GM19395 (cell line): Measurements from ENCODE around the gene TLL2.

ENCODE experiments used
- ATAC-seq: cut with Tn5 transposase; IDR thresholded peaks from one replicate; pipeline ENCODE4 v1.9.1; 2021; ENCODE audit warnings: mild to moderate bottlenecking, moderate library complexity; ENCODE audit not compliant: unreplicated experiment

TLL2 gene

DNA sequence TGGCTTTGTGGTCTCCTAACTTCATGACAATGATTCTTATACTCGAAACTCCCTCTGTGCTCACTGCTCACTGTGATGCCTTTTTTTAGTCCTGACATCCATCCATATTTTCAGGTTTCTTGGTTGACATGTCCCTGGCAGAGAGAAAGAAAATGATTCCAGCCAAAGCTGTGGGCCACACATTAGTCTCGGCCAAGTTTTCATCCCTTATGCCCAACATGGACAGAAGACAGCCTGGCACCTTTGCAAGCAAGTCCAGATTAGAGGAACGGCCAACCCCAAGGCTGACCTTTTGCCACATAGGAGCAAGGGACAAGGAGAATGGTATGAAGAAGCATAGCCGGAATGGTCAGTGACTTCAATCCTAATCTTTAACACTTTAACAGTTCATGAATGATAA, 146.3 kb downstream of the TLL2 start:
- ATAC-seq: no peak

DNA sequence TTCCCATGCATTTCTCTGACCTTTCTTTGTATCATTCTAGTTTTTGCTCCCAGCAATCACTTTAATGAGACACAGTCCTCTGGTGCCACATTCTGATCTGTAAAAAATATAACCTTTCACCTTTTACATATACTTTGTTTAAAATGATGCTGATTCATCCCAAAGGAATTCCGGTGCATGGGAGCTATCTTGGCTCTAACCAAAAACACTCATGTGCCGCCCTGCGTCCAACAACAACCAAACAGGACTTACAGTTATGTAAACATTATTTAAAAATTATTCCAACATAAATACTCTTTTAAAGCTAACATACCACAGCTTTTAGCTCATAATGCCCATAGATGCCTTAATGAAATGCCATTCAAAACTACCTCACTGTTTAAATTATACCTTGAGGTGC, 147.2 kb downstream of the TLL2 start:
- no peak for ATAC-seq

DNA sequence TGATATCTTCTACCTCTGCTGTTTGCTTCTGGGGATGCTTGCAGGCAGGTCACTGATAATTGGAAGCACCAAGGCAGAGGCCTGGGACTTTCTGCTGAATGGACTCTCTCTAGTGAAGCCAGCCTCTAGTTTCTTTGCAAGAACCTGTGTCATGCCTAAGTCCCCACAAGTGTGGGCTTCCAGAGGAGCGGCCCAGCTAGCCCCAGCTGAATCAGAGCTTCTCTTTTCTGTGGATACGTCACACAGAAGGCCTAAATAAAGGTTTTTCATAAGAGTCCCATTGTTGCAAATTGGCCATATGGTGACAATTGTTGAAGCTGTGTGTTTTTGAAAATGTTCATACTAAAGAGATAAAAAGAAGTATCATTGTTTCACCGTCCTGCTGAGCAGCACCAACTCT, 148.2 kb downstream of the TLL2 start:
- ATAC-seq: no peak

DNA sequence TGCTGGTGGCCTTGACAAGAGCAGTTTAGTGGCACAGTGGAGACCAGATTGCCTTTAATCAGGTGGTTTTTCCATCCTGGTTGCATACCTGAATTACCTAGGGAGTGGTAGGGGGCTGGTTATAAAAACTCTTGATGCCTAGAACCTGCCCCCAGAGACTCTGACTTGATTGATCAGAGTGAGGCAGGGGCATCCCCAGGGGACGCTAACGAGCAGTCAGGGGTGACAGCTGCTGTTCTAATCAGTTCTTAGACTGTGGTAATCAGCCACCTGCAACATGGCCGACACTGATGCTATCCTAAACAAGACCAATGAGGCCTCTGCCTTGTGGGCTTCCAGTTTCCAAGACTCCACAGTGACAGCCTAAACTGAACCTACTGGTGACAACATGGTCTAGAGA, 153.0 kb downstream of the TLL2 start:
- ATAC-seq: no peak

DNA sequence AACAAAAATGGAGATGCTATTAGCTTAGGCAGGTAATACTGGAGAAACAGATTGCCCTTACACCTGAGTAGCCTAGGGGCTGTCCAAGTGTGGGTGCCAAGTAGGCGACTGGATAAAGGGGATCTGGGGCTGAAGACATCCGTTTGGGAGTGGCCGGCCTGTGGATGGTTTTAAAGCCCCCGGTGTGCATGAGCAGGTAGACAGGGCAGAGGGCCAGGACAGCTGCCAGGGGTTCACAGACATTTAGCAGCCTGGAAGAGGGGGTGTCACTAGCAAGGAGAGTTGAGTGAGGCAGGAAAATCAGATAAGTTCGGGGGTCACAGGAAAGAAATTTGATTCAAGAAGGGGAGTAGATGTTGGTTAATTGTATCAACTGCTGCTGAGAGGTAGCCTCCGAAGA, 153.4 kb downstream of the TLL2 start:
- ATAC-seq: no peak

DNA sequence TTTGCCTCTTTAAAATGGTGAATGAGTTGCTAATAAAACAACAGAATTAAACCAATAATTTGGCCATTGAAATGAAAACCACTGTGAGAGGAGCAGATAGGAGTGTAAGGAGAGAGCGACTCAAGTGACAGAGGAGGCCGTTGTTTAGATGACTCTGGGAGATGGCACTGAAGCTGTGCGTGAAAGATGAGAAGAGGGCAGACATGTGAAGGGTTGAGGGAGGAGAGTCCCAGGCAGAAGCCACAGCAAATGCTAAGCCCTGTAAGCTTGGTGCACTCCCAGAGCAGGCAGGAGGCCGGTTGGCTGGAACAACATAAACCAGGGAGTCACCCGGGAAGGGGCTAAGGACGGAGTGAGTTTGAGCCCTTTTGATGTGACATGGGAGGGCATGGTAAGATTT, 154.1 kb downstream of the TLL2 start:
- no peak for ATAC-seq

DNA sequence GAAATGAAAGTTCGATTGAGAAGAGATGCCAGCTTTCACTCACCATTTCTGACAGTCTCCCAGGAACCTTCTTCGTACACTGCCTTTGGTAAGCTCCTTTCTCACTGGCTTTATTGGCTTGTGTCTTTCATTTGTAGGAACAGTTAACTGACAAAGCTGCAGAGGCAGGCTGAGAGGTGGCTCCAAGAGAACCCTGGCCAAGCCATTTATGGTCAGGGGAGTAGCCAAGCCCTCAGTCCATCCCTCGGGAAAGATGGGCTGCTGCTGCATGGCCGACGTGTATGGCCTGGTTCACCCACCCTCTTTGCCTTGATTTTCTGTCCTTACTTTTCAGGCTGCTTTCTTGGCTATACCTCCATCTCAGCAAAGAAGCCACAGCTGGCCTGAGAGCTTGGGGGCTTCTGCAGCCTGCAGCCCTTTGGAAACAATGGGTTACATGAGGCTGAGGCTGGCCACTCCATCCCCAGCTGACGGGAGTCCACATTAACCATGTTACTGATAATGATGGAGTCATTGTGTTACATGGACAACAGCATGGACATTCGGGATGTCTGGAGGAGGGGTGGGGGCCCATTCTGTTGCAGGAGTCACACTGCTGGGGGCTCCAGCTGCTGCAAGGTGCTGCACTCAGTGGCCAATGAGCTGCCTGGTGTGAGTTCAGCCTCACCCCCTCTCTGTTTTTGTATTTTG, 154.7 kb downstream of the TLL2 start, which contains the start of gene OPALIN:
Gene OPALIN (minus strand): TSS at position 152 of the 690 bp plus-strand sequence. CDS start 106 bp downstream, at position 46.
- no peak for ATAC-seq

DNA sequence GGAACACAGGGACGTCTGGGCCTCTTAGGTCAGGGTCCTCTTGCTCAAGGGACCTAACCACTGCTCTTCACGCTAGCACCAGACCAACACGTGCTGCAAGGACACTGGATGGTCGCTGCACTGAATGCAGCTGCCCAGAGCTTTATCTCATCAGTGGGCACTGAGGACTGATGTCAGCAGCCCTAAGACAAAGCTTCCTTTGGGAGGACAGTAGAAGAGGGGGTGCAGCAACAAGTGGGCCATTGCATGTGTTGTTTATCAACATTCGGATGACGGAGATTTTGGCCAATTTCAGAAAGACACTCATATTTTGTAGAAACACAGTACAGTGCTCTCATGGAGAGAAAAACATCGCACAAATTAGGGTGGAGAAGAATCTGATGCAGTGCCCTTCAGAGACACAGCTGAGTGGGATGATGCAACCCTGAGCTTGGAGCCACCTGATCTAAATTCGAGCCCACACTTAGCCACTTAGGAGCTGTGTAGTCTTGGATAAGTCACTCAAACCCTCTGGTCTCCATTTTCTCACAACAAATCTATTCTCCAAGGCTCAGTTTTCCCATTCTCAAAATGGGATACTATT, 156.6 kb downstream of the TLL2 start:
- no peak for ATAC-seq

DNA sequence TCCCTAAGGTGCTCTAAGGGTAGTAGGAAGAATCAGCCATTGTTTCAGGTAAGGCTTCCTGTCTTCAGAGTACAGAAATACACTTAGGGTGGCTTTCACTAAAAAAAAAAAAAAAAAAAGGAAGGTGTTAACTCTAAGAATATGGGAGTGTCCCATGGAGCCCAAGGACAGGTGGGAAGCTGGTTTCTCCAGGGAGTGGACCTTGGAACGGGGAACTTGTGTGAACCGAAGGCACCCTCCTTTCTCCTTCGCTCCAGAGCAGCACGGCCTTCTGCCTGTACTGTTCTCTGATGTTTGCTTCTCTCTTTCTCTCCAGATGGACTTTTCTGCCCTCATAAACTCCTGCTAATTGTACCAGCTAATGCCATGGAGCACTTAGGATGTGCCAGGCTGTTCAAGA, 161.1 kb downstream of the TLL2 start:
- no peak for ATAC-seq

DNA sequence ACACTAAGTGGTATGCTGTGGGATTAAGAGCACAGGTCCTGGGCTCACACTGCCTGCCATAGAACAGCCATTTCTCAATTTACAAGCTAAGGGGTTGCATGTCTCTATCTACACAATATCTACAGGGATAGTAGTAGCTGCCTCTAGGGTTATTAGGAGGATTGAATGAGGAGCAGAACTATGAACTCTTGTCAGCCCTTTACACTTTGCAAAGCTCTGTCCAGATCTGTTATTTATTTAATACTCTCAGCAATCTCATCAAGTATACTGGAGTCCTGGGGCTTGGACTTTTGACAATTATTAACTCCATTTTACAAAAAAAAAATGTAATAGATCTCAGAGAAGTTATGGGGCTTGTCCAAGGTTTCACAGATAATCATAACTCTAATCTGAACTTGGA, 161.7 kb downstream of the TLL2 start:
- no peak for ATAC-seq

DNA sequence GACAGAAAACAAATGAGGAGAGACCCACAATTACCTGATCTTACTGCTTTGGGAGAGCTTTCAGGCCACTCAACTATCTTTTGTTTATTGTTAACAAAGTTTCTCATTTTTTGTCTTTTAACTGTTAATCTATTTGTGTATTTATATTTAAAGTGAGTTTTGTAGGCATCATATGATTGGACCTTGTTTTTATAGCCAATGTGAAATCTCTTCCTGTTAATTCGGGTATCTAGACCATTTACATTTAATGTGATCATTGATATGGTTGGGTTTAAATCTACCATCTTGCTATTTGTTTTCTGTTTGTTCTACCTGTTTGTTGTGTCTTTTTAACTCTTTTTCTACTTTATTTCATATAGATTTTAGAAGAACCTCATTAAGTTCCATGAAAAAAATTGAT, 167.4 kb downstream of the TLL2 start:
- ATAC-seq: no peak

DNA sequence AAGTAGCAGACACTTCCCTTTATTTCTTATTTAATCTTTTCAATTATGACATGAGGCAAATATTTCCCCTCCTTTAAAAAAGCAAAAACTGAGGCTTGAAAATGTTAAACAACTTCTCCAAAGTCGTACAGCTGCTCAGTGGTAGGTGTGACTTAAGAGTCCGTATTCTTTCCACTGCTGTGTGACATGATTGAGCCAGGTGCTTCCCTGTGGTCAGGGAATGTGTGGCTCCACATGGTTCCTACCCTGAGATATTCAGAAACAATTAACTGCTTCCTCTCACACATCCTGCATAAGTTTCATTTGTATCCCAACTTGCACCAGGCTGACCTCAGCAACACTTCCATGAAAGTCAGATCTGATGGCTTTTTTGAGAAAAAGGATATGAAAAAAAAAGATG, 168.5 kb downstream of the TLL2 start:
- ATAC-seq: no peak

DNA sequence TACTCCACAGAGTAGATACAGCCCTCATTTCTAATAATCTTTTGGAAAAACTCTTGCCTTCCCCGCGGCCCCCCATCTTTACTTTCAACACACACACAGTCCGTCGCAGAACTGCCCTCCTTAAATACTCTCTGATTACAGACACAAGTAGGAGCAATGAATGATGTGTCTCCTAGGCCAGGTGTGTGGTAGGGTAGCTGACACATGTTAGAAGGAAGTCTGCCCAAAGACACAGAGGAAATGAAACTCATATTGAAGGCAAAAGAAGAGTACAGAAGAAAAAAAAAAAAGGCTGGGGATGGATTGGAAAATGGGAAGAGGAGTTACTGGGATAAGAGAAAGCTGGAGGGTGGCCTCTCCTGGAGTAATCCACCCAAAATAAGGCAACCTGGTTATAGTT, 169.5 kb downstream of the TLL2 start:
- ATAC-seq: no peak

DNA sequence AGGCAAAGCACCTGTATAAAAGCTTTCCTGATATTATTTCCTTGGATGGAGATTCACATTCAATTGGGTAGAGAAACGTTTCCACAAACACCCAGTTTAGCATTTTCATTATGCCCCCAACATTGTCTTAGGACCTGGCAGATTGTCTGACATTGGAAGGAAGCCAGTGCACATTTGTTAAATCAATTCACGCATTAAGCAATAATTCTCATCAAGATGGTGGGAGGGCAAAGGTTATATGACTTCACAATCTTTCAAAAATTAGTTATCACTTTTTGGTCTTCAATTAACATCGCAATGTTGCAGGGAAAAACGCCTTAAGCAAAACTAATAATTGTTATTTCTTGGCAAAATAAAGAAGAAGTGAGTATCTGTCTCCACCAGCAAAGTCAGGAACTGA, 171.3 kb downstream of the TLL2 start:
- no peak for ATAC-seq

DNA sequence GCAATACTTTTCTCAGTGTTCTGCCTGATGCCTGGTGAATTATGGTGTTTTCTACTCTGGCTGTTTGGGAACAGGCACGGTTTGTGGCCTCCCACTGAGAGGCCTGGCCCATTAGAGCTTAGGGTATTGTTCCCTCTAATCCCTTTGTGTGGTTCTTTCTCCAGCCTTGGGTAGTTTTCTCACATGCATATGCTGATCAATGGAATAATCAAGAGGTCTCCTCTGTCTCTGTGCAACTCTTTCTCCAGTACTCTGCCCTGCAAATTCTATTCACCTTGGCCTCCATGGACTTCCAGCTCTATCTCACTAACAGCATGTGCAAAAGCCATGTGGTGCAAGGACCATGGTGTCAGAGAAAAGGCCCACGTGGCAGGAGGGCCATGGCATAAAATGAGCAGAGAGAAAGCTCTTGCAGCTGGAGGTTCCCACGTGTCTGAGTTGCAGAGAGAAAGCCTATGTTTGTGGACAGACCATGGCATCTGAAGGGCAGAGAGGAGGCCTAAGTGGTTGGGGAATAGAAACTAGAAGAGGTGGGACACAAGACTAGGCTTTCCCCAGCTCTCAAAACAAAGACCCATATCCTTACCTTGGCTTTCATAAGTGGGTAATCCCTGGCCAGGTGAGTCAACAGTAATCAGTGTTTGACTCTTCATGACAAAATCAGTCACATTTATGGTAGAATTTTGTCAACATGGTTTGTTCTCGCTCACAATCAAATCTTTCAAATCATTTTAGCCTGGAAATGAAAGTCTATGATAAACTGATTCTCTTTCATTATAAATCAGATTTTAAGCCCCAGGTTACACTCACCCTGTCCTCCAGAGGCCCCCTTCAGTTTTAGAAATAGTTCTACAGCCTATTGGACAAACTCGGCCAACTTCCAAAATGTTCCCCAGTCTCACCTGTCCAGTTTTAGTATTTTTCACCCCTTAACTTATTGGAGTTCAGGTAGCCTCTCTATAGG, 172.2 kb downstream of the TLL2 start:
- no peak for ATAC-seq

DNA sequence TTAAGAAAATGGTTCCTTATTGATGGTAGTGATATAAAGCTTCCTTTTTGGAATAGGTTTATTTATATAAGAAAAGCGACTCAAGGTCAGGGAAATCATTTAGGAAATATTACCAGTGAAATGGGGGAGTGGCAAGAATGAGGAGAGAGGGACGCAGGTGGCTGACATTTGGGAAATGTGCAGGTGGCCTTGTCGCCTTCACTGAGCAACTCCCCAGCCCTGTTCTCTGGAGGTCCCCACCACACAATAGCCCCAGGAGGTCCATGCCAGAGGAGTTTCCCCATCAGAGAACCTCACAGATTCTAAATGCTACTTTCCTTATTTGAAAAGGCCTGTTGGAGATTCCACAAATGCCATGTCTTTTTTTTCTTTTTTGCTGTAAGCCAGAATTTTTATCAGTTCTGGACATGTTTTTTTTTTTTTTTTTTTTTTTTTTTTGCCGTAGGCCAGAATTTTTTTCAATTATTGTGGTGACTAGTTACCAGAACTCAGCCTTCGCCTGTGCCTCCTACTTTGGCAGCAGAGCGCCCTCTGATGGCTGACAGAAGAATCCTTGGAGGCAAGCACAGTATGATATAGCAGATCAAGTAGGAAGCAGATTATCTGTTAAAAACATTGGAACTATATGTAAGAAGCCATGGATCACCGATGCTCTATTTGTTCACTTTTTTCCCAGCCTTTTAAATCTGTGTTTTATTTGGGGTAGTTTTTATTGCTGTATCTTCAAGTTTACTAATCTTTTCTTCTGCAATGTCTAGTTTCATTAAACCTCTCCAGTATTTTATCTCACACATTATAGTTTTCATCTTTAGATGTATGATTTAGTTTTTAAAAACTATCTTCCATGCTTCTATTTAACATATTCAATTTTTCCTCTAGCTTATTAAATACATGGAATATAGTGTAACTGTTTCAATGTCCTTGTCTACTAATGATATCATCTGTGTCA, 173.5 kb downstream of the TLL2 start:
- peak; percentile 75 for ATAC-seq

DNA sequence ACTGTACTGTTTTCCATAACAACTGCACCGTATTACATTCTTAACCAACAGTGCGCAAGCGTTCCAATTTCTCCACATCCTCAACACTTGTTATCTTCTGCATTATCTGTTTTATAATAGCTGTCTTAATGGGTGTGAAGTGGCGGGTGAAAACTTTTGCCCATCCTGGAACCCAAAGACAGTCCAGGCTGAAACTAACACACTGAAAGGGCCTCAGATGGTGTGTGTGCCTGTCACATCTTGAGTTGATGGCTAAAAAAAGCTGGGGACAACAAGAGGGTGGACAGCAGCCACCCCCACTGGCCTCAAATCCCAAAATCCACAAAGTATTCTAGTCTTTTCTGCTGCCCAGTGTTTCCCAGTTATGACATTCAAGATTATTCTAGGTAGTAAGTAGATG, 174.3 kb downstream of the TLL2 start:
- ATAC-seq: no peak

DNA sequence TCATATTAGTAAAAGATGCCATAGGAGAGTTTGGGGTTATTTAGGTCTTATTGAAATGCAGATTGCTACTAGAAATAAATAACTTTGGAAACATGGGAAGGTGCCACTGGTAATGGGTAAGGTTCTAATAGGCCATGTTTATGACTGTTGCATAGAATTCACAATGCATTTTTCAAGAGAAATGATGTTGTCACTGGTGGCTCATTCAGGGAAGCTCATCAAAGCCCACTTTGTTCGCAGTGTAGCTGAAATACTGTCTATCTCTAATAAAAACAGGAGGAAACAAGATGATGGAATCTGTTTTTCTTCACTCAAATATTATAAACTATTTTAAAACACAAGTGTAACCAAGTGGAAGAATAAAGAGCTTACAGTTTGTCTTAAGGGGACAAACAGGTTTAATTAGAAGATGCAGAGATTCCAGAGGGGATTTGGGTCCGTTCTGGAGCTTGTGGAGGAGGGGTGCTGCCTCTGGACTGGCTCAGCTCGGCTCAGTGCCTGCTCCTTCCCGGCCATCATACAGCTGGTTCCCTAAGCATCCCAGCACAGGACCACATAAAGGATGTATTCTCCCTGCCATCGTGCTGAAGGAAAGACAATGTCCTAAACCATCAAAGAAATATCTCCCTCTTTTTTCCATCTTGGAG, 175.3 kb downstream of the TLL2 start:
- no peak for ATAC-seq

DNA sequence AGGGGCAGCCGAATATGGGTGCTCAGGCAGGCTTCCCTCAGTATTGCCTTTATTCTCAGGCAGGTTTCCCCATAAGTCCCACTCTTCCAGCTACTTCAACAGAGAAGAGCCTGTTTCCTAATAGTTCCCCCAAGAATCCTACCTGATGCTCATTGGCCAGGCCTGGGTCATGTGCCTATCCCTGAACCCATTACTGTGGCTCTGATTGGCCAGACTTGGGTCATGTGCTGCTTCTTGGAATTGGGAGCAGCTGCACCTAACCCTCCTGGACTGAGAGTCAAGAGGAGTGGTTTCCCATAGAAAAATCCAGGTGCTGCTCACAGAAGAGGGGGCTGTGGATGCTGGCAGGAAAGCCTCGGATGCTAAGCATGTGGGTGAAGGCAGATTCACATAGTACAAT, 176.6 kb downstream of the TLL2 start:
- ATAC-seq: no peak
